ENCODE results near the gene RPGRIP1. TPM values are rescaled to one million over a fixed set of nuclear protein-coding genes. Genes with fewer than 3 reads are reported as not detected.
"Not testable (repeated sequence)": the region's sequence is repeated elsewhere in the genome, so short reads cannot be mapped to it uniquely, and the experiment has no call there.

The RPGRIP1 gene
- total RNA-seq, 1 donor from 2014 or later: 0.39 TPM

DNA sequence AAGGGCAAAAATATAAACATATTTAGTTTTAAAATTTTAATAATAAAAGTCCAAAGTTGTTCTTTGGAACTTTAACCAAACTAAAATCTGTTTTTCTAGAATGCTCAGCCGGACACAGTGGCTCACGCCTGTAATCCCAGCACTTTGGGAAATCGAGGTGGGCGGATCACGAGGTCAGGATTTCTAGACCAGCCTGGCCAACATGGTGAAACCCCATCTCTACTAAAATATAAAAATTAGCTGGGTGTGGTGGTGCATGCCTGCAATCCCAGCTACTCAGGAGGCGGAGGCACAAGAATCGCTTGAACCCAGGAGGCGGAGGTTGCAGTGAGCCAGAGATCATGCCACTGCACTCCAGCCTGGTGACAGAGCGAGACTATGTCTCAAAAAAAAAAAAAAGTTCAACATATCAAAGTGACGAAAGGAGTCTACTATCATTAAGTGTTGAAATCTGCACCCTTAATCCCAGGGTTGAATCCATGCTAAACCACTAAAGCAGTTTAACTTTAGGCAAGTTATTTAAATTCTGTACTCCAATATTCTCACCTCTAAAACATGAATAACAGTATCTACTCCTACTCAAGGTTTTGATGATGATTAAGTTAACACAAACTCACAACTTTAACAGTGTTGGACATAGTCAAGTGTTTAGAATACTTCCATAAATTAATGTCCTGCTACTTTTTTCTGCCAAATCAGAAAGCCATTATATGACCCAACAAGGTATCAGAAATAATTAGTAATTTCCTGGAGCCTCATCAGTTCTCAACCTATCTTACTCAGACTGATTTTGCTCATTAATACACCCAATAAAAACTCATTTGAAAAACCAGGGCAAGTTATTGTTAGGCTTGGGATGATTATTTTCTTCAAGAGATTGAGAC lies 21.6 kb upstream of the RPGRIP1 start:
- no peak for DNase-seq (ENCODE audit: low read depth in 2 of 2)

DNA sequence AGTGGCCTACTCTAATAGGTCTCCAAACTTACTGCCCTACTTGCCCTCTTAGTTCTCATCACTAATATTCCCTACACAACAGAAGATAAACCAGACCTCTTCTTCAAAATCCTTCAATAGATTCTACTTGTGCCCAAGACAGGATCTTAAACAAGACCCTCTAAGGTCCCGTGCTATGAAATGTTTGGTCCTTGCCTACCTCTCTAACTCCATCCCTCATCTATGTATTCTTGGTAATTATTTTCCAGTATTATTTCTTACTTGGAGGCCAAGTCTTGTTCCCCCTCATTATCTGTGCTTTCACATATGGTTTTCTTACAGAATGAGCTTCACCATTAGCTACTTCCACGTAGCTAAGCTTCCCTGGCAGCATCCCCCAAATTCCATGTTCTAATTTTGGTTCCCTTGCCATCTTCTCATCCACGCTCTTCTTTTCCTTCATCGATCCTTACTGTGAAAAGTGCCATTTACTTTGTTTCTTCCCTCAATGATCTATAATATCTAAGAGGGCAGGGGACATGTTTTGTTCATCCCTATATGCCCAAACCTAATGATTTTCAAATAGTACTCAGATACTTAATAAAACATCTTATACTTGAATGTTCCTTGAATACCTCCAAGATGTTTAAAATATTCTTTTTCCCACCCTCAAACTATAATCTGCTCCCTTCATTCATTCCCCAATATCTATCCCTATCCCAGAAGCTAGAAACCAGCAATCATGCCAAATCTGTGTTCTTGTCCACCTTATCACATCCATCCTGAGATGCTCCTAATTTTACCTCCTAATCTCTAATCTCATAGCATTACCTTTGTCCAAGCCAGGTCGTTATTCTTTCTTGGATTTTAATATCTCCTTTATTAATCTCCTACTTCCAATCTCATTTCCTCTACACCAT lies 20.7 kb upstream of the RPGRIP1 start:
- DNase-seq (ENCODE audit: low read depth in 2 of 2): no peak

- no peak for DNase-seq (ENCODE audit: low read depth in 2 of 2)
These were observed 18.1 kb upstream of the RPGRIP1 start for GRCh38 chr14:21261824-21262223.

- no peak for DNase-seq (ENCODE audit: low read depth in 2 of 2)
These were observed 17.5 kb upstream of the RPGRIP1 start for GRCh38 chr14:21262410-21262809.

GRCh38 chr14:21263284-21264024 lies 16.4 kb upstream of the RPGRIP1 start:
- no peak for DNase-seq (ENCODE audit: low read depth in 2 of 2)

- DNase-seq (ENCODE audit: low read depth in 2 of 2): peak in 1 of 2 donors; percentile 57
These were observed 15.7 kb upstream of the RPGRIP1 start for GRCh38 chr14:21264025-21264801.

DNA sequence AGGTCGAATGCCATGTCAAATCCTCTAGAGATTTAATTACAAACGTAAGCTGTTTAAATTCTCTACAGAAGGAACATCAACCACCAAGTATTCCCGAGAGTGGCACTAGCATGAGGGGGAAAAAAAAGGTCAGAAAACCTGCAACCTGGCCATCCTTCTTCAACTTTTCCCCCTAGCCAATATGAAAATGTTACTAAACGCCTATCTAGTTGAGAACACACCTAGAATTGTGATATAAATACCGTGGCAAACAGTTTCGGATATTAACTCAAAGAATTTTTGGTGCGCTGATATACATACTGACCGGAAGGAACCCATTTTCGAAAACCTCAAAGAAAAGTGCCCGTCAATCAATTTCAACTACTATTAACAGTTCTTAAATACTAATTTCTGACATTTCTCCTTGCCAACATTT lies 12.4 kb upstream of the RPGRIP1 start:
- DNase-seq (ENCODE audit: low read depth in 2 of 2): no peak

- DNase-seq (ENCODE audit: low read depth in 2 of 2): peak in 1 of 2 donors; percentile 33
These were observed 11.8 kb upstream of the RPGRIP1 start for GRCh38 chr14:21267886-21268616.

- DNase-seq (ENCODE audit: low read depth in 2 of 2): peak; percentile 66 to 79
These were observed 11.1 kb upstream of the RPGRIP1 start for GRCh38 chr14:21268617-21269251.

- peak; percentile 100 for DNase-seq (ENCODE audit: low read depth in 2 of 2)
These were observed 10.4 kb upstream of the RPGRIP1 start, which contains the start of gene HNRNPC for GRCh38 chr14:21269252-21270046. TSS of gene HNRNPC (minus strand) at chr14:21269442. CDS start at chr14:21234193, 35,249 bp downstream.

GRCh38 chr14:21272661-21273060 lies 7.2 kb upstream of the RPGRIP1 start:
- DNase-seq (ENCODE audit: low read depth in 2 of 2): not testable (repeated sequence)

- no peak for DNase-seq (ENCODE audit: low read depth in 2 of 2)
These were observed 4.5 kb upstream of the RPGRIP1 start for GRCh38 chr14:21275261-21275858.

DNA sequence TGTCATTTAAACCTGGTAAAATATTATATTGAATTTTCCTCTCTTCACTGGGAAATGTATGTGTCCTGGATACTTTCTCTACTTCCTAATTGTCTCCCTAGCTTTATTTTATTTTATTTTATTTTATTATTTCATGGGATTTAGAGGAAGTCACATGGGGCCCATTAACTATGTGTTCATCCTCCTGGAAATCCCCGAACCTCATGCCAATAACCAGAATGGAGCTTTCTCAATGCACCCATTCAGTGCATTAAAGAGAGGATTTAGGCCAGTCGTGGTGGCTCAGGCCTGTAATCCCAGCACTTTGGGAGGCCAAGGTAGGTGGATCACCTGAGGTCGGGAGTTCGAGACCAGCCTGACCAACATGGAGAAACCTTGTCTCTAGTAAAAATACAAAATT lies 1.3 kb upstream of the RPGRIP1 start:
- DNase-seq (ENCODE audit: low read depth in 2 of 2): peak; percentile 61 to 64

DNA sequence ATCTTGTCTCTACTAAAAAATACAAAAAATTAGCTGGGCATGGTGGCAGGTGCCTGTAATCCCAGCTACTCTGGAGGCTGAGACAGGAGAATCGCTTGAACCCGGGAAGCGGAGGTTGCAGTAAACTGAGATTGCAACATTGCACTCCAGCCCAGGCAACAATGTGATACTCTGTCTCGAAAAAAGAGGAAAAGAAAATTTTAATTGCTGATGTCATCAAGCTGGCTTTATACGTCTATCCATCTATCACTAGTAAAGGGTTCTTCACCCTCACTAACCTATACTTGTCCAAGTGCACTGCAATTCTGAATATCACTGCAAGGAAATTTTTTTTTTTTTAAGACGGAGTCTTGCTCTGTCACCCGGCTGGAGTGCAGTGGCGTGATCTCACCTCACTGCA lies 2.0 kb downstream of the RPGRIP1 start:
- not testable (repeated sequence) for DNase-seq (ENCODE audit: low read depth in 2 of 2)

DNA sequence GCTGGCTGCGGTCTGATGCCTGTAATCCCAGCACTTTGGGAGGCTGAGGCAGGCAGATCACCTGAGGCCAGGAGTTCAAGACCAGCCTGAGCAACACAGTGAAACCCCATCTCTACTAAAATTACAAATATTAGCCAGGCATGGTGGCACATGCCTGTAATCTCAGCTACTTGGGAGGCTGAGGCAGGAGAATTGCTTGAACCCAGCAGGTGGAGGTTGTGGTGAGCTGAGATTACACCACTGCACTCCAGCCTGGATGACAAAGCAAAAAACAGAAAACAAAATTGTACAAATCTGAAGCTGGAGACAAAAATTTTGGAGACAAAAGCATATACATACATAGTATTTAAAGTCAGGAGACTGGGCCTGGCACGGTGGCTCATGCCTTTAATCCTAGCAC lies 6.6 kb downstream of the RPGRIP1 start:
- not testable (repeated sequence) for DNase-seq (ENCODE audit: low read depth in 2 of 2)

DNA sequence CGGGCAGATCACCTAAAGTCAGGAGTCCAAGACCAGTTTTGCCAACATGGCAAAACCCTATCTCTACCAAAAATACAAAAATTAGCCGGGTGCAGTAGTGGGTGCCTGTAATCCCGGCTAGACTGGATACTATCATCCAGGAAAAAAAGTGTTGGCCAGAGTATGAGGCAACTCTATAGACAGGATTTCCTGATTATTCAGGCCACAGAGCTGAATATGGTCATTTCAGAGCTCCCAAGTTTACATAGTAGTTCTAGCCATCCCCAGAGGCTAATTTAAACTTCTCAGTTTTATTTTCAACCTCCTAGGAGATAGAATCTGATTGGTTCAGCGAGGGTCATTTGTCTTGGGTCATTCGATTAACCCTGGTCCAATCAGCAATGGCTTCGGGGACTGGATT lies 7.3 kb downstream of the RPGRIP1 start:
- DNase-seq (ENCODE audit: low read depth in 2 of 2): peak in 1 of 2 donors; percentile 43

- not testable (repeated sequence) for DNase-seq (ENCODE audit: low read depth in 2 of 2)
These were observed 14.1 kb downstream of the RPGRIP1 start for GRCh38 chr14:21294026-21294425.

DNA sequence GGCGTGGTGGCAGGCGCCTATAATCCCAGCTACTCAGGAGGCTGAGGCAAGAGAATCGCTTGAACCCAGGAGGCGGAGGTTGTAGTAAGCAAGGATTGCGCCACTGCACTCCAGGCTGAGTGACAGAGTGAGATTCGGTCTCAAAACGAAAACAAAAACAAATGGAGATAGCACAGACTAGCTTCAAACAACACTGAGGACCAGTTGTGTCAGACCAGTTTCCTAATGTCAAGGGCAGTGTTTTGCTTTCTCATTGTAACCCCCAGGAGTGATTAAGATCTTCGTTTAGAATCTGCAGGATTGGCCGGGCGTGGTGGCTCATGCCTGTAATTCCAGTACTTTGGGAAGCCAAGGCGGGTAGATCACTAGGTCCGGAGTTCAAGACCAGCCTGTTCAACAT lies 18.5 kb downstream of the RPGRIP1 start:
- DNase-seq (ENCODE audit: low read depth in 2 of 2): no peak

Data from dermis microvascular lymphatic vessel endothelial cell (primary cell).